GM12874 (cell line): ENCODE measurements around the gene FGF8.

Source experiments
- CTCF ChIP-seq: IDR thresholded peaks from 2 replicates; pipeline ENCODE4 v1.5.1; 2011; ENCODE audit warnings: low read depth, mild to moderate bottlenecking, control low read depth, low read length, moderate library complexity; ENCODE audit not compliant: insufficient read depth

FGF8 gene

GRCh38 chr10:101732096-101732495 lies 43.8 kb downstream of the FGF8 start:
- no peak for TF ChIP-seq CTCF

- TF ChIP-seq CTCF = no peak
Observed at GRCh38 chr10:101726115-101726387, 49.9 kb downstream of the FGF8 start.

- TF ChIP-seq CTCF = no peak
Observed at GRCh38 chr10:101725296-101726114, 50.4 kb downstream of the FGF8 start.

GRCh38 chr10:101724446-101724845 lies 51.5 kb downstream of the FGF8 start:
- TF ChIP-seq CTCF = no peak

- no peak for TF ChIP-seq CTCF
Observed at GRCh38 chr10:101723176-101723575, 52.7 kb downstream of the FGF8 start.

- TF ChIP-seq CTCF = no peak
Observed at GRCh38 chr10:101721806-101722205, 54.1 kb downstream of the FGF8 start.

- TF ChIP-seq CTCF = no peak
Observed at GRCh38 chr10:101720606-101721230, 55.2 kb downstream of the FGF8 start.
